ENCODE data around the gene PTK7. TPM values are rescaled to one million over a fixed set of nuclear protein-coding genes. Genes with fewer than 3 reads are reported as not detected.

Gene PTK7
- total and polyA plus RNA-seq, 2 experiments from 2014 or later: 46.1 to 147 TPM

DNA sequence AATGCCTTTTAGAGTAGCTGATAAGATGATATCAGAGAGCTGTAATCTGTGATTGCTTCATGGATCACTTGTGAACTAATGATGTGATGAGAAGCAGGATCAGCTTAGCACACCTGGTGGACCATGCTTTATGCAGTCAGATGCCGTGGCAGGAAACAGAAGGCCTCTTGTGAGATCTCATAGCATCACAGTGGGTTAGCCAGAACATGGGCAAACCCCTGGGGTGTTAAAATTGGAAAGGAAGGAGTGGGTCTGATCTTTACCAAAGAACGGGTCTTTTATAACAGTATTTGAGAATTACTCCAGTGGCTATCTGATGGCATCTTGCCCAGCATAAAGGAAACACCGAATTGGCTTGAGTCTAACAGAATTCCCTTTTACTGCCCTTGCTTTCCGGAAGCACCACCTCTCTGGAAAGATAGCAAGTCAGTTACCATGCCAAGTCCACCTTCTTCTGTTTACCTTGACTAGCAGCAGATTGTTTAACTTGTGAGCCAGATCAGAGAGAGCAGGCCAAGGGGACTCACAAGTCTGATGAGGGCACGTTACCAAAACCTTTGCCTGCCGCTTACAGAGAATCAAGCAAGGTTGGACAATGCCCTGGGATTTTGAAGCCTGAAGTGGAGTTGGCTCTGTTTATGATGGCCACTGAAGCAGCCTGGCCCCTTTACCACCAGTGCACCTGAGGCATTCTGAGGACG lies 74.1 kb downstream of the PTK7 start:
- Mint-ChIP-seq H3K36me3 (ENCODE audit: low read depth) (peaks cover 18% of the 10 kb centered on the region), H3K9me3 (no peaks in the 10 kb centered on the region), H3K27ac (no peak overlapping the region), H3K27me3 (ENCODE audit: insufficient read depth, low read depth, poor library complexity) (peaks cover 4% of the 10 kb centered on the region), H3K4me3 (no peak overlapping the region), H3K4me1 (no peaks in the 10 kb centered on the region)
- Histone ChIP-seq H3K27ac (ENCODE audit: low read depth) (no peak overlapping the region), H3K9me2 (ENCODE audit: insufficient read depth) (no peaks in the 10 kb centered on the region), H3F3A (replicated peaks; ENCODE audit: low read depth) (no peaks in the 10 kb centered on the region), H3K4me2 (no peak overlapping the region), H3K36me3 (ENCODE audit: insufficient read depth) (no peaks in the 10 kb centered on the region), H4K20me1 (replicated peaks; ENCODE audit: insufficient read depth) (no peaks in the 10 kb centered on the region; the same call in 1 of the 2 replicates), H3K4me3 (no peak overlapping the region), H3K4me1 (ENCODE audit: insufficient read depth) (no peaks in the 10 kb centered on the region), H3K27me3 (ENCODE audit: insufficient read depth) (no peaks in the 10 kb centered on the region), H2AFZ (no peak overlapping the region), H3K79me2 (replicated peaks; ENCODE audit: insufficient read depth) (no peaks in the 10 kb centered on the region)
- TF ChIP-seq JUNB (IDR thresholded peaks at IDR 0.05; ENCODE audit: unreplicated experiment) (no peak), ZNF331 (CRISPR knock-in tag; IDR thresholded peaks at IDR 0.05; ENCODE audit: low read depth) (no peak), ETS1 (IDR thresholded peaks at IDR 0.05) (no peak), CREB1 (CRISPR knock-in tag; IDR thresholded peaks at IDR 0.05; ENCODE audit: low read depth) (no peak), REST (IDR thresholded peaks at IDR 0.05; ENCODE audit: unreplicated experiment) (no peak), EZH2 (IDR thresholded peaks at IDR 0.05; ENCODE audit: low read depth, unreplicated experiment) (no peak), ZNF462 (CRISPR knock-in tag; IDR thresholded peaks at IDR 0.05) (no peak), ZNF114 (CRISPR knock-in tag; IDR thresholded peaks at IDR 0.05) (no peak), POLR2AphosphoS5 (IDR thresholded peaks at IDR 0.05; ENCODE audit: low read depth) (no peak), EZH2phosphoT487 (IDR thresholded peaks at IDR 0.05; ENCODE audit: unreplicated experiment) (no peak), NANOG (IDR thresholded peaks at IDR 0.05; ENCODE audit: borderline replicate concordance) (no peak), STAT1 (IDR thresholded peaks at IDR 0.05; ENCODE audit: unreplicated experiment) (no peak)
- TF ChIP-seq, protein P1, sequence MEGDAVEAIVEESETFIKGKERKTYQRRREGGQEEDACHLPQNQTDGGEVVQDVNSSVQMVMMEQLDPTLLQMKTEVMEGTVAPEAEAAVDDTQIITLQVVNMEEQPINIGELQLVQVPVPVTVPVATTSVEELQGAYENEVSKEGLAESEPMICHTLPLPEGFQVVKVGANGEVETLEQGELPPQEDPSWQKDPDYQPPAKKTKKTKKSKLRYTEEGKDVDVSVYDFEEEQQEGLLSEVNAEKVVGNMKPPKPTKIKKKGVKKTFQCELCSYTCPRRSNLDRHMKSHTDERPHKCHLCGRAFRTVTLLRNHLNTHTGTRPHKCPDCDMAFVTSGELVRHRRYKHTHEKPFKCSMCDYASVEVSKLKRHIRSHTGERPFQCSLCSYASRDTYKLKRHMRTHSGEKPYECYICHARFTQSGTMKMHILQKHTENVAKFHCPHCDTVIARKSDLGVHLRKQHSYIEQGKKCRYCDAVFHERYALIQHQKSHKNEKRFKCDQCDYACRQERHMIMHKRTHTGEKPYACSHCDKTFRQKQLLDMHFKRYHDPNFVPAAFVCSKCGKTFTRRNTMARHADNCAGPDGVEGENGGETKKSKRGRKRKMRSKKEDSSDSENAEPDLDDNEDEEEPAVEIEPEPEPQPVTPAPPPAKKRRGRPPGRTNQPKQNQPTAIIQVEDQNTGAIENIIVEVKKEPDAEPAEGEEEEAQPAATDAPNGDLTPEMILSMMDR (conservative IDR thresholded peaks at IDR 0.05; ENCODE audit: low read depth in 2 of 2): no peak
- no peak for DNase-seq (ENCODE audit: low spot score)
- no peak for ATAC-seq

Data from GM23338 (cell line).